BLaER1 treated with 17β-estradiol and CSF1 and Interleukin-3, amounts not matched to agents 10 nM and 100 nM (cell line): ENCODE results near the gene MRAS.

ENCODE experiments used
- H3K27ac ChIP-seq, 11 experiments: shearing (Covaris generic); formaldehyde crosslinking; 2 replicates each; pipeline ENCODE4 v1.8.1; 2022
- H3K27me3 ChIP-seq, 11 experiments: shearing (Covaris generic); formaldehyde crosslinking; 2 replicates each; pipeline ENCODE4 v1.8.1; 2022
- H3K36me3 ChIP-seq, 11 experiments: shearing (Covaris generic); formaldehyde crosslinking; 2 replicates each; pipeline ENCODE4 v1.8.1; 2022
- H3K4me1 ChIP-seq, 10 experiments: shearing (Covaris generic); formaldehyde crosslinking; 2 replicates each; pipeline ENCODE4 v1.8.1; 2022
- H3K4me2 ChIP-seq, 11 experiments: shearing (Covaris generic); formaldehyde crosslinking; 2 replicates each; pipeline ENCODE4 v1.8.1; 2022
- H3K4me3 ChIP-seq, 10 experiments: shearing (Covaris generic); formaldehyde crosslinking; 2 replicates each; pipeline ENCODE4 v1.8.1; 2022
- H3K9ac ChIP-seq, 11 experiments: shearing (Covaris generic); formaldehyde crosslinking; 2 replicates each; pipeline ENCODE4 v1.8.1; 2022
- H3K9me3 ChIP-seq, 11 experiments: shearing (Covaris generic); formaldehyde crosslinking; replicated peaks in 1 of 11; 2 replicates each; pipeline ENCODE4 v1.8.1; 2022
- H4K20me1 ChIP-seq, 11 experiments: shearing (Covaris generic); formaldehyde crosslinking; 2 replicates each; pipeline ENCODE4 v1.8.1; 2022
- Cebpa-rat ChIP-seq, 11 experiments: shearing (Covaris generic); IDR thresholded peaks; 2 replicates each; pipeline ENCODE4 v1.8.1; 2022

MRAS gene

GRCh38 chr3:138351151-138351550, 2.8 kb downstream of the MRAS start:
- no peak overlapping the region for H3K4me3 ChIP-seq
- H3K4me1 ChIP-seq: peaks cover 0 to 33% (median 19%) of the 10 kb centered on the region in 10 experiments; a peak in 17 of 20 replicates
- H3K36me3 ChIP-seq: peaks cover 0 to 10% (median 0%) of the 10 kb centered on the region in 11 experiments; a peak in 2 of 22 replicates
- peak overlapping the region in 2 of 11 experiments; percentile 85 to 94; a peak in 5 of 22 replicates for H3K4me2 ChIP-seq
- H3K9me3 ChIP-seq: peaks cover 0 to 13% (median 9%) of the 10 kb centered on the region in 11 experiments; a peak in 12 of 22 replicates
- peaks cover 0 to 33% (median 0%) of the 10 kb centered on the region in 11 experiments; a peak in 4 of 22 replicates for H4K20me1 ChIP-seq
- TF ChIP-seq Cebpa-rat (IDR thresholded peaks at IDR 0.05): no peak
- H3K27me3 ChIP-seq: peaks cover 26 to 56% (median 47%) of the 10 kb centered on the region in 11 experiments
- no peak overlapping the region for H3K9ac ChIP-seq
- no peak overlapping the region for H3K27ac ChIP-seq

- H3K4me2 ChIP-seq: peak overlapping the region in 1 of 11 experiments; percentile 5; a peak in 1 of 22 replicates
- H3K36me3 ChIP-seq: peaks cover 0 to 10% (median 0%) of the 10 kb centered on the region in 11 experiments; a peak in 2 of 22 replicates
- H3K9me3 ChIP-seq: peaks cover 0 to 10% (median 7%) of the 10 kb centered on the region in 11 experiments; a peak in 12 of 22 replicates
- peaks cover 17 to 47% (median 38%) of the 10 kb centered on the region in 11 experiments for H3K27me3 ChIP-seq
- peaks cover 0 to 34% (median 0%) of the 10 kb centered on the region in 11 experiments; a peak in 4 of 22 replicates for H4K20me1 ChIP-seq
- H3K4me1 ChIP-seq: peaks cover 0 to 33% (median 19%) of the 10 kb centered on the region in 10 experiments; a peak in 17 of 20 replicates
- H3K27ac ChIP-seq: no peak overlapping the region
- no peak overlapping the region for H3K9ac ChIP-seq
- H3K4me3 ChIP-seq: no peak overlapping the region
- no peak for TF ChIP-seq Cebpa-rat (IDR thresholded peaks at IDR 0.05)
Measured at GRCh38 chr3:138351916-138352550, 3.7 kb downstream of the MRAS start.

GRCh38 chr3:138354376-138354775, 6.0 kb downstream of the MRAS start:
- TF ChIP-seq Cebpa-rat (IDR thresholded peaks at IDR 0.05): no peak
- Histone ChIP-seq H3K27ac (no peak overlapping the region), H3K9ac (no peak overlapping the region), H3K36me3 (peaks cover 0 to 10% (median 0%) of the 10 kb centered on the region in 11 experiments; a peak in 2 of 22 replicates), H4K20me1 (peaks cover 0 to 38% (median 0%) of the 10 kb centered on the region in 11 experiments; a peak in 4 of 22 replicates), H3K4me1 (peaks cover 0 to 35% (median 13%) of the 10 kb centered on the region in 10 experiments; a peak in 15 of 20 replicates), H3K9me3 (no peaks in the 10 kb centered on the region), H3K27me3 (peaks cover 0 to 23% (median 15%) of the 10 kb centered on the region in 11 experiments; a peak in 19 of 22 replicates), H3K4me3 (no peak overlapping the region), H3K4me2 (no peak overlapping the region)

GRCh38 chr3:138355071-138355470, 6.7 kb downstream of the MRAS start:
- H3K9me3 ChIP-seq: no peaks in the 10 kb centered on the region
- H4K20me1 ChIP-seq: peaks cover 0 to 41% (median 0%) of the 10 kb centered on the region in 11 experiments; a peak in 4 of 22 replicates
- H3K9ac ChIP-seq: no peak overlapping the region
- H3K4me1 ChIP-seq: peaks cover 0 to 33% (median 6%) of the 10 kb centered on the region in 10 experiments; a peak in 14 of 20 replicates
- no peak overlapping the region for H3K27ac ChIP-seq
- H3K4me3 ChIP-seq: no peak overlapping the region
- TF ChIP-seq Cebpa-rat (IDR thresholded peaks at IDR 0.05): no peak
- H3K27me3 ChIP-seq: peaks cover 0 to 16% (median 8%) of the 10 kb centered on the region in 11 experiments; a peak in 14 of 22 replicates
- no peak overlapping the region for H3K4me2 ChIP-seq
- peaks cover 0 to 10% (median 0%) of the 10 kb centered on the region in 11 experiments; a peak in 3 of 22 replicates for H3K36me3 ChIP-seq

GRCh38 chr3:138356730-138357405, 8.5 kb downstream of the MRAS start:
- Histone ChIP-seq H3K9ac (no peak overlapping the region), H3K4me2 (no peak overlapping the region), H3K4me3 (no peak overlapping the region), H3K9me3 (no peaks in the 10 kb centered on the region), H3K36me3 (peaks cover 0 to 10% (median 0%) of the 10 kb centered on the region in 11 experiments; a peak in 3 of 22 replicates), H4K20me1 (peaks cover 0 to 37% (median 0%) of the 10 kb centered on the region in 11 experiments; a peak in 6 of 22 replicates), H3K4me1 (peaks cover 7 to 33% (median 9%) of the 10 kb centered on the region in 10 experiments), H3K27ac (no peak overlapping the region), H3K27me3 (no peaks in the 10 kb centered on the region)
- no peak for TF ChIP-seq Cebpa-rat (IDR thresholded peaks at IDR 0.05)

GRCh38 chr3:138359148-138359918, 11.0 kb downstream of the MRAS start:
- Histone ChIP-seq H3K36me3 (peaks cover 0 to 15% (median 0%) of the 10 kb centered on the region in 11 experiments; a peak in 3 of 22 replicates), H3K4me2 (peak overlapping the region in 2 of 11 experiments; percentile 1 to 20; a peak in 1 of 22 replicates), H4K20me1 (peaks cover 0 to 17% (median 0%) of the 10 kb centered on the region in 11 experiments; a peak in 3 of 22 replicates), H3K4me1 (peaks cover 12 to 39% (median 16%) of the 10 kb centered on the region in 10 experiments), H3K27ac (no peak overlapping the region), H3K9ac (no peak overlapping the region), H3K9me3 (no peaks in the 10 kb centered on the region), H3K27me3 (no peaks in the 10 kb centered on the region), H3K4me3 (no peak overlapping the region)
- no peak for TF ChIP-seq Cebpa-rat (IDR thresholded peaks at IDR 0.05)

GRCh38 chr3:138359919-138360868, 11.8 kb downstream of the MRAS start:
- H3K36me3 ChIP-seq: peaks cover 0 to 15% (median 0%) of the 10 kb centered on the region in 11 experiments; a peak in 3 of 22 replicates
- H3K4me2 ChIP-seq: peak overlapping the region in 1 of 11 experiments; percentile 66; a peak in 1 of 22 replicates
- no peaks in the 10 kb centered on the region for H3K9me3 ChIP-seq
- no peak overlapping the region for H3K27ac ChIP-seq
- H3K9ac ChIP-seq: no peak overlapping the region
- H4K20me1 ChIP-seq: peaks cover 0 to 12% (median 0%) of the 10 kb centered on the region in 11 experiments; a peak in 3 of 22 replicates
- no peaks in the 10 kb centered on the region for H3K27me3 ChIP-seq
- TF ChIP-seq Cebpa-rat (IDR thresholded peaks at IDR 0.05): no peak
- peaks cover 12 to 39% (median 16%) of the 10 kb centered on the region in 10 experiments for H3K4me1 ChIP-seq
- no peak overlapping the region for H3K4me3 ChIP-seq
